Stimulated activated CD4-positive, alpha-beta T cell treated with anti-CD3 and anti-CD28 coated beads, Interleukin-15, amount 100 ng/mL, for 24 hours (primary cell): Measurements from ENCODE around the gene TMEM33.

Experiments
- DNase-seq: peaks from one replicate; pipeline ENCODE4 v3.0.0-alpha.2; 2020

Gene TMEM33

GRCh38 chr4:41940834-41941233 is 5.6 kb downstream of the TMEM33 start:
- no peak for DNase-seq

- DNase-seq = no peak
Measured at GRCh38 chr4:41943506-41943905, 8.3 kb downstream of the TMEM33 start.

- no peak for DNase-seq
Measured at GRCh38 chr4:41944089-41944488, 8.9 kb downstream of the TMEM33 start.

- no peak for DNase-seq
Measured at GRCh38 chr4:41949531-41949930, 14.3 kb downstream of the TMEM33 start.

GRCh38 chr4:41957634-41958033 is 22.4 kb downstream of the TMEM33 start:
- no peak for DNase-seq

GRCh38 chr4:41963105-41963504 is 27.9 kb downstream of the TMEM33 start:
- DNase-seq = no peak

- no peak for DNase-seq
Measured at GRCh38 chr4:41964401-41964800, 29.2 kb downstream of the TMEM33 start.

GRCh38 chr4:41967392-41967791 is 32.2 kb downstream of the TMEM33 start:
- no peak for DNase-seq

GRCh38 chr4:41969671-41970070 is 34.4 kb downstream of the TMEM33 start:
- no peak for DNase-seq

GRCh38 chr4:41975341-41975740 is 40.1 kb downstream of the TMEM33 start:
- DNase-seq = no peak

- no peak for DNase-seq
Measured at GRCh38 chr4:41976775-41977516, 41.7 kb downstream of the TMEM33 start.

GRCh38 chr4:41977709-41978108 is 42.5 kb downstream of the TMEM33 start:
- DNase-seq = no peak

- DNase-seq = no peak
Measured at GRCh38 chr4:41981456-41981855, 46.2 kb downstream of the TMEM33 start, which contains the start of gene DCAF4L1. TSS of gene DCAF4L1 (plus strand) at chr4:41981756. CDS start at chr4:41981793, 37 bp downstream.

GRCh38 chr4:41982716-41983115 is 47.5 kb downstream of the TMEM33 start:
- no peak for DNase-seq

- DNase-seq = no peak
Measured at GRCh38 chr4:41985151-41985550, 49.9 kb downstream of the TMEM33 start.

- DNase-seq = no peak
Measured at GRCh38 chr4:41989994-41990364, 54.8 kb downstream of the TMEM33 start.

GRCh38 chr4:41990365-41991111 is 55.3 kb downstream of the TMEM33 start, which contains the start of gene SLC30A9:
TSS of gene SLC30A9 (plus strand) at chr4:41990530. CDS start at chr4:41990652, 122 bp downstream.
- peak; percentile 94 for DNase-seq

- DNase-seq = no peak
Measured at GRCh38 chr4:41991916-41992767, 56.9 kb downstream of the TMEM33 start.

- no peak for DNase-seq
Measured at GRCh38 chr4:41992967-41993857, 58.0 kb downstream of the TMEM33 start.

- no peak for DNase-seq
Measured at GRCh38 chr4:41994461-41994985, 59.3 kb downstream of the TMEM33 start.

GRCh38 chr4:41998019-41998418 is 62.8 kb downstream of the TMEM33 start:
- no peak for DNase-seq

GRCh38 chr4:41999321-41999720 is 64.1 kb downstream of the TMEM33 start:
- no peak for DNase-seq
